ENCODE measurements around the gene PLPPR1.

PLPPR1 gene

DNA sequence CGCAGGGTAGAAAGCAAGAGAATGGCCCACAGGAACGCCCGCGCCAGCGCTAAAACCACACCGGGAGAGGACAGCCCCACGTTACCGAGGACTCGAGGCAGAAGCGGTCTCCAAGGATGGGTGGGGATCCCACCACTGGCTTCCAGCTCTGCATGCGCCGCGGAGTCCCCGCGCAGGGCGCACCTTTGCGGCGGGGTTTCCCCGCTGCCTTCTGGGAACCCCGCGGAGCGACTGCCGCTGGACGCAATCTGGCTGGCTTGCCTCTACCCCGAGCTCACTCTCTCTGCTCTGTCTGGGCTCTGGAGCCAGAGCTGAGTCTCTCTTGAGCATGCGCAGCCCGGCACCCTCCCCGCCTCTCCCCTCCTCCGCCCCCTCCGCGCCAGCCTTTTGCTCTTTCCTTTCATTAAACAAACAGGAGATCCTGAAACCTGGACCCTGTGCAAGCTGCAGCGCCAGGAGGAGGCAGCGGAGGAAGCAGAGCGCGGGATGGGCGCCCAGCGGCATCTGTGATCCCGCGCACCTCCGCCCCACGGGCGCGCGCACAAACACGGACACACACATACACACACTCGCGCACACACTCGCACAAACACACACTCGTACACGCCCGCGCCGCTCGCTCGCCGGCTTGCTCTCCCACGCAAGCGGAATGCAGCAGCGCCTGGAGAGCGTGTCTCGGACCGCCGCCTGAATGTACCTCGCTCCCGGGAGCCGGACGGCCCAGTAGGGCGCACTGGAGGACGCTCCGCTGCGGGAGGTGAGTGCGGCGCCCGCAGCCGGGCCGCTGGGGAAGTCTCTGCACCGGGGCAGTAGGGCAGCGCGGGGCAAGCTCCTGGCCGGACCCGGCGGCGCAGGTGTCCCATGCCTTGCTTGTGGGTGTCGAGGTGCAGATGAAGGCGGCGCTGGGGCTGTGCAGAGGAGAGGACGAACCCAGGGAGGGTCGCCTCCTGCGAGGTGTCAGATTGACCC is at the start of gene PLPPR1:
Gene PLPPR1, plus strand, starts transcription at position 382 of the 969 bp plus-strand sequence.
- Histone ChIP-seq H3F3A (ENCODE audit: insufficient read depth, low read length) (no peaks in the 10 kb centered on the region), H3K36me3 (replicated peaks; ENCODE audit: insufficient read depth, low read length) (no peaks in the 10 kb centered on the region), H2AFZ (ENCODE audit: low read length) (peak within 1 kb of the TSS; percentile 98), H3K4me1 (ENCODE audit: low read length) (no peaks in the 10 kb centered on the region), H3K79me2 (ENCODE audit: low read length) (no peaks in the 10 kb centered on the region), H4K20me1 (ENCODE audit: insufficient read depth, low read length) (no peaks in the 10 kb centered on the region), H3K9me2 (replicated peaks; ENCODE audit: insufficient read depth, low read length) (no peaks in the 10 kb centered on the region), H3K4me2 (ENCODE audit: low read depth, low read length) (peak within 1 kb of the TSS; percentile 73), H3K9me3 (replicated peaks; ENCODE audit: insufficient read depth, low read length) (no peaks in the 10 kb centered on the region), H3K27me3 (replicated peaks; ENCODE audit: insufficient read depth, low read length) (no peaks in the 10 kb centered on the region; the same call in 1 of the 2 replicates), H3K4me3 (ENCODE audit: low read length) (peak within 1 kb of the TSS; percentile 92), H3K9ac (ENCODE audit: low read length) (peak within 1 kb of the TSS; percentile 15; the same call in 1 of the 2 replicates), H3K27ac (ENCODE audit: low read length) (no peak within 1 kb of the TSS)
- peak; percentile 79 for DNase-seq
- no peak for TF ChIP-seq EZH2 (optimal IDR thresholded peaks at IDR 0.05; ENCODE audit: low read depth, low read length)
- TF ChIP-seq, protein P1, sequence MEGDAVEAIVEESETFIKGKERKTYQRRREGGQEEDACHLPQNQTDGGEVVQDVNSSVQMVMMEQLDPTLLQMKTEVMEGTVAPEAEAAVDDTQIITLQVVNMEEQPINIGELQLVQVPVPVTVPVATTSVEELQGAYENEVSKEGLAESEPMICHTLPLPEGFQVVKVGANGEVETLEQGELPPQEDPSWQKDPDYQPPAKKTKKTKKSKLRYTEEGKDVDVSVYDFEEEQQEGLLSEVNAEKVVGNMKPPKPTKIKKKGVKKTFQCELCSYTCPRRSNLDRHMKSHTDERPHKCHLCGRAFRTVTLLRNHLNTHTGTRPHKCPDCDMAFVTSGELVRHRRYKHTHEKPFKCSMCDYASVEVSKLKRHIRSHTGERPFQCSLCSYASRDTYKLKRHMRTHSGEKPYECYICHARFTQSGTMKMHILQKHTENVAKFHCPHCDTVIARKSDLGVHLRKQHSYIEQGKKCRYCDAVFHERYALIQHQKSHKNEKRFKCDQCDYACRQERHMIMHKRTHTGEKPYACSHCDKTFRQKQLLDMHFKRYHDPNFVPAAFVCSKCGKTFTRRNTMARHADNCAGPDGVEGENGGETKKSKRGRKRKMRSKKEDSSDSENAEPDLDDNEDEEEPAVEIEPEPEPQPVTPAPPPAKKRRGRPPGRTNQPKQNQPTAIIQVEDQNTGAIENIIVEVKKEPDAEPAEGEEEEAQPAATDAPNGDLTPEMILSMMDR (IDR thresholded peaks at IDR 0.05; ENCODE audit: low read length): no peak
- TF ChIP-seq EZH2phosphoT487 (IDR thresholded peaks at IDR 0.05; ENCODE audit: low read length): no peak

GRCh38 chr9:100989731-100990130 is 38.8 kb upstream of the PLPPR1 start:
- H2AFZ ChIP-seq (ENCODE audit: low read length): no peak overlapping the region
- no peak overlapping the region for H3K4me2 ChIP-seq (ENCODE audit: low read depth, low read length)
- H3K79me2 ChIP-seq (ENCODE audit: low read length): no peaks in the 10 kb centered on the region
- H3K4me1 ChIP-seq (ENCODE audit: low read length): no peaks in the 10 kb centered on the region
- H3K9ac ChIP-seq (ENCODE audit: low read length): no peak overlapping the region
- no peaks in the 10 kb centered on the region for H3K36me3 ChIP-seq (replicated peaks; ENCODE audit: insufficient read depth, low read length)
- H3K4me3 ChIP-seq (ENCODE audit: low read length): no peak overlapping the region
- no peaks in the 10 kb centered on the region for H3K27me3 ChIP-seq (replicated peaks; ENCODE audit: insufficient read depth, low read length)
- H4K20me1 ChIP-seq (ENCODE audit: insufficient read depth, low read length): no peaks in the 10 kb centered on the region
- H3K9me3 ChIP-seq (replicated peaks; ENCODE audit: insufficient read depth, low read length): no peaks in the 10 kb centered on the region
- no peaks in the 10 kb centered on the region for H3K9me2 ChIP-seq (replicated peaks; ENCODE audit: insufficient read depth, low read length)
- DNase-seq: no peak
- TF ChIP-seq, protein P1 (IDR thresholded peaks at IDR 0.05; ENCODE audit: low read length): no peak
- no peak for TF ChIP-seq EZH2 (optimal IDR thresholded peaks at IDR 0.05; ENCODE audit: low read depth, low read length)
- TF ChIP-seq EZH2phosphoT487 (IDR thresholded peaks at IDR 0.05; ENCODE audit: low read length): no peak
- no peak overlapping the region for H3K27ac ChIP-seq (ENCODE audit: low read length)
- H3F3A ChIP-seq (ENCODE audit: insufficient read depth, low read length): no peaks in the 10 kb centered on the region

GRCh38 chr9:100990605-100991381 is 37.7 kb upstream of the PLPPR1 start:
- H4K20me1 ChIP-seq (ENCODE audit: insufficient read depth, low read length): no peaks in the 10 kb centered on the region
- H2AFZ ChIP-seq (ENCODE audit: low read length): no peak overlapping the region
- H3K4me1 ChIP-seq (ENCODE audit: low read length): no peaks in the 10 kb centered on the region
- H3K27ac ChIP-seq (ENCODE audit: low read length): no peak overlapping the region
- no peaks in the 10 kb centered on the region for H3K27me3 ChIP-seq (replicated peaks; ENCODE audit: insufficient read depth, low read length)
- no peaks in the 10 kb centered on the region for H3K79me2 ChIP-seq (ENCODE audit: low read length)
- H3K9me3 ChIP-seq (replicated peaks; ENCODE audit: insufficient read depth, low read length): no peaks in the 10 kb centered on the region
- H3K9ac ChIP-seq (ENCODE audit: low read length): no peak overlapping the region
- no peaks in the 10 kb centered on the region for H3K36me3 ChIP-seq (replicated peaks; ENCODE audit: insufficient read depth, low read length)
- no peaks in the 10 kb centered on the region for H3K9me2 ChIP-seq (replicated peaks; ENCODE audit: insufficient read depth, low read length)
- H3F3A ChIP-seq (ENCODE audit: insufficient read depth, low read length): no peaks in the 10 kb centered on the region
- no peak for DNase-seq
- no peak overlapping the region for H3K4me3 ChIP-seq (ENCODE audit: low read length)
- no peak overlapping the region for H3K4me2 ChIP-seq (ENCODE audit: low read depth, low read length)
- TF ChIP-seq EZH2 (optimal IDR thresholded peaks at IDR 0.05; ENCODE audit: low read depth, low read length): no peak
- TF ChIP-seq, protein P1 (IDR thresholded peaks at IDR 0.05; ENCODE audit: low read length): no peak
- no peak for TF ChIP-seq EZH2phosphoT487 (IDR thresholded peaks at IDR 0.05; ENCODE audit: low read length)
